Glomerular visceral epithelial cell (primary cell): Measurements from ENCODE around the gene KAZN.

Experiments
- DNase-seq: peaks from one replicate; pipeline ENCODE4 v3.0.0-alpha.2; 2016; ENCODE audit errors: extremely low spot score

KAZN gene

DNA sequence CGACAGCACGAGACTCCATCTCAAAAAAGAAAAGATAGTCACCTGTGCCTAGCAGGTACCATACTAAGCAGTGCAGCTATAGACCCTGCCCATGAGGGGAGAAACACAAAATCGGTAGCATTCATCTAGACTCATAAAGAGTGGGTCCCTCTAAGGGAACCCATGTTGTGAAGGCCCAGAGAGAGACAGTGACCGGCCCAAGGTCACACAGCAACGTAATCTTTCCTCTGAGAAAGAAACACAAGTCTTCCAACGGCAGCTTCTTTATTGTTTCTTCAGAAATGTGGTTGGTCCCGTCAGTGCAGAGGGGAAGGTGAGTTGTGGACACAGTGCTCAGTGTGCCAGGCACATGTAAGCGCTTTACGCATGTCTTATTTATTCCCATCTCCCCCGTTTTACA is 356.4 kb downstream of the KAZN start:
- DNase-seq, result no peak

DNA sequence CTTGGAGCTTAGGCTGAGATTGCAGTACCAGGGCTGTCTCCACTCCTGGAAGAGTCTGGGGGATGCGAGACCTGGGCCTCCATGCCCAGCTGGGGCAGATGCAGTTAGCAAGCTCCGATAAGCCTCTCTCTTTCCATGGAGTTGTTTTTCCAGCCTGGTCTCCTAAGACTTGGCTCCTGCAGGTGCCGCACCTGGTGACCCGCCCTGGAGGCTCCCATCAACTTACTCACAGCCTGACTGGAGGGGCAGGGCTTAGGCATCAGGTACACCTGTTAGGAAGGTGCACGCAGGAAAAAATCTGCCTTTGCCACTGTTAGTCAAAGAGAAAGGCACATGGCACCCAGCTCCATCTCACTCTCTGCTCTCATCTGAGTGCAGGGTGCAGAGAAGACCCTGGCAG is 356.9 kb downstream of the KAZN start:
- no peak for DNase-seq

DNA sequence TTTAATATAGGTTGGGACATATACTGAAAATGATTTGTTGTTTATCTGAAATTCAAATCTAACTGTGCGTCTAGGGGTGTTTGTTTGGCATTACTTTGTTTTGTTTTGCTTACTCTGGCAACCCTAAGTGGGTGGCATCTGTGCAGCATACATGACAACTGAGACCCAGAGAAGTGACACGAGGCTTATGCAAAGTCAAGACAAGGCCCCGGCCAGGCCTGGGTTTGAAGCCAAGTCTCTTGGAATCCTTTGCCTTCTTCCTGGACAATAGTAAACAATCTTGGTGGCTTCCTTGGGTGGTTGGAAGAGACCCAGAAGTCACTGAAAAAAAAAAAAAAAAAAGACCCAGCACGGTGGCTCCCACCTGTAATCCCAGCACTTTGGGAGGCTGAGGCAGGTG is 357.5 kb downstream of the KAZN start:
- DNase-seq, result no peak

DNA sequence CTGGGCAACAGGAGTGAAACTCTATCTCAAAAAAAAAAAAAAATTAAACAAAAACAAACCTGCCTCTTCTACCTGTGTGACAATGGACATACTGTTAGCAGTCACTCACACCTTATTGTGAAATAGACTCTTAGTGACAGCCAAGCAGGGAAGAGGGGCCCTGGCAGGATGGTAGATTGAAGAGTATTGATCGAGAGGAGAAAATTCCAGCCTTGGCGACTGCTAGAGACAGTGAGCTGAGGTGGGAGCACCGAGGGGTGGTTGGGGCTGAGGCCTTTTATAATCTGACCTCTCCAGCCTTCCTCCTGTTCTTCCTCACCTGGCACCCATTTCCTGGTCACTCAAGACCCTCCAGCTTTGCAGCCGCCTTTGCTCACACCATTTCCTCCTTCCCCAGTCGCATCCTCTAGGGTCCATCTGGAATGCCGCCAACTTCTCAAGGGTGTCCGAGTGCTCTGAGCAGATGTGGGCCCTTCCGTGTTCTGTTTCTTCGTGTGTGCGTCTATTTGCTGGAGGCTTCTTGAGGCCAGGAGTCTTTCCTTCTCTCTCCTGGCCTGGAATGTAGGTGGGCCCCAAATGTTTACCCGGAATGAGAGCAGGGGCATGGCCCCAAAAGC is 358.2 kb downstream of the KAZN start:
- no peak for DNase-seq

DNA sequence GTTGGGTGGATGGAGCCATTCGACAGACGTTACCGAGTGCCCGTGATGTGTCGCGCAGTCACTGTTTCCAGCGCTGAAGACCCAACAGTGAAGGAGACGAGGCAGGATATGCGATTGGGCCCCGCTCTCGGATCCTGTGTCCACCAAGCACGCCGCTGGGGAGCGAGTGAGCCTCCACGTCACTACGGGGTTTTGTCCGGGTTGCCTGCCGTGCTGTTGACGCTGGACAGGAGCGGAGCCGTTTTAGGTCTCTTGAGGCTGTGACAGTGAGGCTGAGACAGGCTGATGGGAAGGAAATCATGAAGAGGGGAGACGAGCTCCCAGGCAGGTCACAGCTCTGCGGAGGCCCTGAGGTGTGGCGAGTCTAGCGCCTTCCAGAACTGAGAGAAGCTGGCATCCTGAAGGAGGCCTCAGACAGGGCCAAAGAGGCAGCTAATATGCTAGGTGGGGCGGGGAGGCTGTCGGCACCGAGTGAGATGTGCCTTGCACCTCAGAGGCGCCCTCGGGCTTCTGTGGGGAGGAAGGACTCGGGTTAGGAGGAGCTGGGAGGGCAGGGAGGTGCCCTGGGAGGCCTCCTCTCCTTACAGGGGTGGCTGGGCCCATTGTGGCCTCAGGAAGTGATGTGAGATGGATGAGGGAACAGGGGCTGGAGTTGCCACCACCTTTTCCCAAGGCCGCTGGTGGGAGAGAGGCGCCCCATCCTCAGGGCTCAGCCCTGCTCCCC is 359.1 kb downstream of the KAZN start:
- DNase-seq, result no peak

DNA sequence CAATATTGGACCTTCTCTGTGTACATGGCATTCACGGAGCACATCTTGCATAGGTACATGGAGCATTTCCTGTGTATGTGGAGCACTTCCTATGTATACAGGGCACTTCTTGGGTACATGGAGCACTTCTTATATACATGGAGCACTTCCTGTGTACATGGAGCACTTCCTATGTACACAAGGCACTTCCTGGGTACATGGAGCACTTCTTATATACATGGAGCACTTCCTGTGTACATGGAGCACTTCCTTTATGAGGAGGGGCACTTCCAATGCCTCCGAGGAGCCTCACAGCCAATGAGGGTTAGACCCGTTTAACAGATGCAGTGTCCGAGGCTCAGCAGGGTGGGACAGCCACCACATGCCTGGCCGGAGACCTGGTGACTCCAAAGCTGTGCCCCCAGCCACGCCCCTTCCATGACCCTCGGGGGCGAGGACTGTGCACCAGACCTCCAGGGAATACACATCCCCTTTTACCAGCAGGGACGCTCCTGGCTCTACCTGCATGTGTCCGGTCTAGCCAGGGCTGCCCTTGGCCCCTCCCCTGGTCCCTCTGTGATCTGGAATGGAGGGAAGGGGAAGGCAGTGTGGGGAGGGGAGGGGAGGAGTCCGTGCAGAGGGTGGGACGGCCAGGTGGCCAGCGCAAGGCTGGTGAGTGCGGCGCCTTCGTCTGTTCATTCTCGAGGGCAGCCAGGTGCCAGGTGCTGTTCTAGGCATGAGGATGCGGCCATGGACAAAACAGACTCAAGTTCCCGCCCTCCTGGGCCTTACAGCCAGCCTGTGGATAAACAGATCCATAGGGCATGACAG is 360.0 kb downstream of the KAZN start:
- no peak for DNase-seq

DNA sequence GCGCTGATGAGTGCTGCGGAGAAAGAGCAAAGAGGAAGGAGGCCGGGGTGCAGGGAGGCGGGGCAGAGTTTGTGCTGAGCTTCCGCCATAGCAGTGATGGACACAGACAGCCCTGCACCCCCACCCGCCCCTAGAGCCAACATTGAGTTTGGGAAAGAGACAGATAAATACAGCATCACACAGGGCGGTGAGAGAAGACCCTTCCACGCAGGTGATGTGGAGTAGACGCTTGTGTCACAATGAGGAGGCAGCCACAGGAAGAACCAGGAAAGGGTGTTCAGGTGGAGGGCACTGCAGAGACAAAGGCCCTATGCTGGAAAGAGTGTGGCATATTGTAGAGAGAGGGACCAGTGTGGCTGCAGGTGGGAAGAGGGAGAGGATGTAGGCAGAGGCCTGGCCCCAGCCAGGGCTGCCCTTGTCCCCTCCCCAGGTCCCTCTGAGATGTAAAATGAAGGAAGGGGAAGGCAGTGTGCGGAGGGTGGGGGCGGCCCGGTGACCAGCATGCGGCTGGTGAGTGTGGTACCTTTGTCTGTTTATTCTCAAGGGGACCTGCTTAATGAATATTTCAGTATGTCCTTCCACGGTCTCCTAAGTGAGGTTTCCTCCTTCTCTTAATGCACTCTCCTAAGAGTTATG is 360.7 kb downstream of the KAZN start:
- no peak for DNase-seq

DNA sequence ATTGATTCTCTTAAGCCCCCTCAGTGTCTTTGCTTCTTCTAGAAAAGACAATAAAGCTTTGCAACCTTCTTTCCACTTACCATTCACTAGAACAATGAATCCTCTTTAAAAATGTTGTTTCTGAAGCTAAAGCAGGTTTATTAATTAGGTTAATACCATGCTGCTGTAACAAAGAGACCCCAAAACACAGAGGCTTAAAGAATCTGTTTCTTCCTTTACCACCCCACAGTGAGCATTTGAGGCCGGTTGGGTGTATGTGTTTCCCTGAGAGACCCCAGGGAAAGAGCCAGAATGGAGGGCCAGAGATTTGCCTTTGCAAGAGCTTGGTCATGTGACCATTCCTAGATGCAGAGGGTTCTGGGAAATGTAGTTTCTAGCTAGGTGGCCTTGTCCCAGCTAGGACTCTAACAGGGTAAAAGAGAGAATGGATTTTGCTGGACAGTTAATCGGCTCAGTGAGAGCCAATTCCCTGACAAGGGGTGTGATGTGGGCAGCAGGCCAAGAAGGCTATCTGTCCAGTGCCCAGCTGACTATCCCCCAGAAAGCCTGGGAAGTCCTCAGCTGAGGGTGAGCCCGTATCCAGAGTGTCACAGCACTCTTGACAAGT is 363.3 kb downstream of the KAZN start:
- DNase-seq, result no peak

DNA sequence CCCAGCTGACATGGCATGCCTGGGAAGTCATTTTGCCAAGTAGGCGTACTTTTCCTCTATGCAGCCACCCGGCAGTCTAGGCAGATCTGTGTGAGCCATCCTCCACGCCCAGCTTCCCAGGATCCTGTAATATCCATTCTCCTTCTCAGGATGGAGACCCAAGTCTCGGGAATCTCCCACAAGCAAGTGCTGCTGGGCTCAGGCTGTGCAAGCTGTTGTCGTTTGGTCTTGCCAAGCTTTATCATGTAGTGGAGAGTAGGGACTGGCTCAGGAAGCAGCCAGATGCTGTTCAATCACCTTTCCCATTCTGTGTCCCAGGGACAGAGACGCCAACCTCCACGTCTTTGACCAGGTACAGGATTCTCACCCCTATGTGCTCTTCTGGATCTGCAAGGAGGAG is 363.9 kb downstream of the KAZN start:
- no peak for DNase-seq

DNA sequence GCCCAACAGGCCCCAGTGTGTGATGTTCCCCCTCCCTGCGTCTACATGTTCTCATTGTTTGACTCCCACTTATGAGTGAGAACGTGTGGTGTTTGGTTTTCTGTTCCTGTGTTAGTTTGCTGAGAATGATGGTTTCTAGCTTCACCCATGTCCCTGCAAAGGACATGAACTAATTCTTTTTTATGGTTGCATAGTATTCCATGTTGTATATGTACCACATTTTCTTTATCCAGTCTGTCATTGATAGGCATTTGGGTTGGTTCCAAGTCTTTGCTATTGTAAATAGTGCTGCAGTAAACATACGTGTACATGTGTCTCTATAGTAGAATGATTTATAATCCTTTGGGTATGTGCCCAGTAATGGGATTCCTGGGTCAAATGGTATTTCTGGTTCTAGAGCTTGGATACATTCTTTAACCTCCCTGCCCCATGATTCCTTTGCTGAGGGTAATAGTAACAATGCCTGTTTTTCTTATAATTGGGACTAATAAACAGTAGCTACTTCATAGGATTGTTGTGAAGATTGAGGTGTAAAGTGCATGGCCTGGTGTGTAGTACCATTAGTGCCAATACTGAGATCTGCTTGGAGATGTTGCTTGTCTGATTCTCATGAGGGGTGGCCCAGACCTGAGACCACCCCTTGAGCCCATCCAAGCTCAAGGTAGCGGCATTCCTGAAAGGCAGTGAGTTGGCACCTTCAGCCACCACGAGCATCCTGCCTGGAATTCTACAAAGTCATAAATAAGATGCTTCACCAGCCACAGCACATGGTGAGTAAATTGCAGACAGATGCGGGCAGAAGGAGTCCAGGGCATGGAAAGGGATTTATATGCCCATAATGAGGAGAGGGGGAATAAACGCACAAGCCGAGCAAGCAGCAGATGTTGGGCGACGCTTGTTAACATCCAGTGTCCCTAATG is 365.6 kb downstream of the KAZN start:
- peak; percentile 66 for DNase-seq

DNA sequence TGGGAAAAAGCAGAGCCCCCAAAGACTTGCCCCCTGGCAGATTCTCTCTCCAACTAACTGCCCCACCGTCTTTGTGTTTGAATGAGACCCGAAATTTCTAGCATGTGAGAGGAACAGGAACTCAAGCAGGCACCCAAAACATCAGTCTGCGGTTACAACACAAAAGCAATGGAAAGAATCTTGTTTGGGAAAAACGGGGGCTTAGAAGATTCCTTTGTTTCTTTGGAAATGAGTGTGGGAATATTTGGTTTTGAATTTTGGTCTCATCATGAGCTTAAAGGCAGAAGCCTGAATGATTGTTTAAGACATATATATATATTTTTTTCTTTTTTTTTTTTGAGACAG is 366.2 kb downstream of the KAZN start:
- DNase-seq, result no peak

DNA sequence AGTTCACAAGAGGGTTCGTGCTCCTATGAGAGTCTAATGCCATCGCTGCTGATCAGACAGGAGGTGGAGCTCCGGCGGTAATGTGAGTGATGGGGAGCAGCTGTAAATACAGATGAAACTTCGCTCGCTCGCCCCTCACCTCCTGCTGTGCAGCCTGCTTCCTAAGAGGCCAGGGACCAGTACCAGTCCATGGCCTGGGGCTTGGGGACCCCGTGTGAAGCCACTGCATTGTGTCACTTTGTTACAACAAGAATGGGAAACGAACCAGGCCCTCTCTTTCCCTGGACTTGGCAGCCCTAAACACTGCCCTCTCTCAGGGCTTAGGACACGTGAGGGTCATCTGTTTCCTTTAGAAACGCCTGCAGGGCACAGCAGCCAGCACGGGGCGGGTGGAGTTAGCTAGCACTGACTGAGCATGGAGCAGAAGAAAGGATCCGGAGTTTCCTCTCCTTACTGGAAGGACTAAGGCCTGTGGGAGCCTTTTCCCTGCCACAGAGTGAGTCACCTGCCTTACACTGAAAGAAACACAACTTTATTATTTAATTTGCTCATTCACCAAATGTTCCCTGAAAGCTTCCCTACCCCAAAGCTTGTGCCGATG is 369.9 kb downstream of the KAZN start:
- DNase-seq, result peak; percentile 84

DNA sequence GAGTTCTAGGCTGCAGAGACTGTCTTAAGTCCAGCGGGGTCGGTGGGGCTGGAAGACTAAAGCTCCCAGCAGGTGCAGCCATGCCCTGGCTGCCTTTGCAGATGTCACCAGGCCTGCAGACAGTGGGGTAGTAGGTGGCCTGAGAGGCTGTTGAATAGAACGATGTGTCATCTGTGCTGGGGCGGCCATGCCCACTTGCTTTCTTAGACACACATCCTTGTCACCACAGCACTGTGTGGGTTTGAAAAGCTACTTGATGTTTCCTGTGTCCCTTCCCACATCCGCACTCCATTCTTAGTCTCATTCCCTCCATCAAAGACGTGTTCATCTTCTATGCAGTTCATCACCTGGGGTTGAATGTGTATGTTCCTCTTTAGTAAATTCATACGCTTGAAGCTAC is 370.5 kb downstream of the KAZN start:
- DNase-seq, result no peak

DNA sequence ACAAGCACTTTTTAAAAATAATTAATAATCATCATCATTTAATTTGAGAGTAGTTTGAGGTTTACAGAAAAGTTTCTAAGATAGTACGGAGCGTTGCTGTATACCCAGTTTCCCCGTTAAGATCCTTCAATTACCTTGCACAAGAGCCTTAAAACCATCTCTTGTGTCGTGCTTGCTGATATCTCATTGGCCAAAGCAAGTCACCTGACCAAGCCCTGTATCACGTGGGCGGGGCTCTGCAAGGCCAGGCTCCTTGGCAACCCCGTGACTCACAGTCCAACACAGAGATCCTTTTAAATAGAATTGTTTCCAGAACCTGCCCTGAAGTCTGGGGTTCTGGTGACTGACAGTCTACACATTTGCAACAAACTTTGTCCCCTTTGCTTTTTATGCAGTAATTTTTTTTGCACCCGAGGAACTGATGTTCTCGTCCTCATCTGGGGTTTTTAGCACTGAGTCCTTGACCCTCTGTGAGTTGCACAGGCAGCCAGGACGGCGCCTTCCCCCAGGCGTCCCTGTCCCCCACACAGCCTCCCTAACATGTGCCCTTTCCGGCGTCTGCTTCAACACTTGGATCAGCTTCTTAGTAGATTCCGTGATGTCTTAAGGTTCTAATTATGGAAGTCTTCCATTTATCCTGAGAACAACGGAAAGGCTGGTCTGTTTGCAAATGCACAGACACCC is 371.8 kb downstream of the KAZN start:
- DNase-seq, result peak; percentile 82

DNA sequence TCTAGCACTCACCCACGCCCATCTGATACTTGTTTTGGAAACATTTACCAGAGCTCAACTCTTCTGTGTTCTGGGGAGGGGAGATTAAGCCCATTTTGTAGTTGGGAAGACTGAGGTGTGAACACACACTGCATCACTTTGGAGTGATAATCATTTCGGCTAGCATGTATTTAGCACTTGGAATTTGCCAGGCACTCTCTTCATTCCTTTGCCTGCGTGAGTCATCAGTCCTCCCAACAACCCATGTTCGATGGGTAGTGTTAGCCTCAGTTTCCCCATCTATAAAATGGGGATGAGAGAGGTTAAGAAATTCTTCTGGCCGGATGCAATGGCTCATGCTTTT is 372.3 kb downstream of the KAZN start:
- no peak for DNase-seq

DNA sequence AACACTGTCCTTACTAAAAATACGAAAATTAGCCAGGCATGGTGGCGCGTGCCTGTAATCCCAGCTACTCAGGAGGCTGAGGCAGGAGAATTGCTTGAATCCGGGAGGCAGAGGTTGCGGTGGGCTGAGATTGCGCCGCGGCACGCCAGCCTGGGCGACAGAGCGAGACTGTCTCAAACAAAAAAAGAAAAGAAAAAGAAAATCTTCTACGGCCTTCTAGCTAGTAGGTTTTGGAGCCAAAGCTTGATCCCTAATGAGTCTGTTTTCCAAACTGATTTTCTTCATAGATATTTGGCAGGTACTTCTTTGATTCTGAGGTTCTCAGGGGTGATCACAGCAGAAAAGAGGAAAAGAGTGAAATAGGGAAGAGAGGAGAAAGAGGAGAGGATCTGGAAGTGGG is 372.7 kb downstream of the KAZN start:
- no peak for DNase-seq

DNA sequence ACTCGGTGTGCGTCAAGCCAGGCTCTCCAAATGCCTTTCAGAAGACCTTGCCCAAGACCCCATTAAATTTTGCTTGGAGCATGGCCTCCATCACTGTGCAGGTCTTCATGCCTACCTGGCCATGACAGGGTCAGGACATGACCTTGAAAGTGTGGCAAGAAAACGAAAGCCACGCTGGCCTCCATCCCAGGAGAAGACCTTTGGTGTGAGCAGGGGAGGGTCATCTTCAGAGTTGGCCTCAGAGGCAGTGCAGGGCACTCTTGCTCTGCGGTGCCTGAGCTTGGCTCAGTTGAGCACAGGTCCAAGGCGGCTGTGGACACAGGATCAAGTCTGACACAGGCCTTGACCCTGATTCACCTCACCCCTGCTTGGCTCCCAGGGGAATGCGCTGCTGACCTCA is 373.6 kb downstream of the KAZN start:
- DNase-seq, result no peak

DNA sequence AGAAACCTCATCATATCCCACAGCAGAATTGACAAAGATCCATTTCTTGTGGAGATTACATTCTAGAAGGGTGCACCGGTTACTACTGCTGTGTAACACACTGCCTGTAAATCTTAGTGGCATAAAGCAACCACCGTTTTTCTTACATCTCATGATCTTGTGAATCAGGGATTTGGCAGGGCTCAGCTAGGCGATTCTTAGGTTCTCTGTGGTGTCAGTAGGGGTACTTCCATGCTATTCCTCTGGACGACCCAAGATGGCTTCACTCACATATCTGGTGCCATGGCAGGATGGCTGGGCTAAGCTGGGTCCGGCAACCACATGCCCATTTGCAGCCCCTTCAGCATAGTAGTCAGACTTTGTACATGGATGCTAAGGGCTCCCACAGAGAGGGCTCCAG is 375.3 kb downstream of the KAZN start:
- DNase-seq, result no peak

DNA sequence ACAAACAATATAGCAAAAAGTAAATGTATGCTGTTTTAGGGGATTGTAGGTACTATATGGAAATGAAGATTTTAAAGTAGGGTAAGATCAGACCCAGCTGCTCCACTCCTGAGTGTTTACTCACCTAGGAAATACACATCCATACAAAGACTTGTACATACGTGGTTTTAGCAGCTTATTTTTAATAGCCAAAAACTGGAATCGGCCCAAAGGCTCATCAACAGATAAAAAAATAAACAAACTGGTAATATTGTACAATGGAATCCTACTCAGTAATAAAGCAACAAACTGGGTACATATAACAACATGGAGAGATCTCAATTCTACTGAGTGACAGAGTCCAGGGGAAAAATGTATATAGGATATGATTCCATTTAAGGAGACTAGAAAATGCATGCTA is 375.9 kb downstream of the KAZN start:
- DNase-seq, result no peak

DNA sequence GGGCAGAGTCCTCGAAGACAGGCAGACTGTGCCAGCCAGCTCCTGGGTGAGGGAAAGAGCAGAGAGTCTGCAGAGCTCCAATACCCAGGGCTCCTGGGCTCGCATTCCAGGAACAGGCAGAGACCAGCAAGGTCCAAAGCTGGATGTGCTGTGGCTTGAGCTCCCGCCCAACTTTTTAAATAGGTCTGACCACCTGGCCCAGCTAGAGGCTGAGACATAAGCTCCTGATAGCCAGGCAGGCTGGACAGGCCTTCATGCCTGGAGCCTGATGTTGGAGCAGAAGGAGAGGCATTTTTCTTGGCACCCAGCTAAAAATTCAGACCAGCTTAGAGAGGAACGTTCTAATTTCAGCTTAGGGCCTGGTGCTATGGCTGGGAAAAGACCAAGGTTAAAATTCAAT is 376.6 kb downstream of the KAZN start:
- DNase-seq, result peak; percentile 61
